Stimulated activated CD4-positive, alpha-beta T cell treated with anti-CD3 and anti-CD28 coated beads, TNF-alpha, amount 100 ng/mL, for 4 hours (primary cell): ENCODE results near the gene RPL35.

Experiments used
- DNase-seq, 3 experiments: peaks; one replicate each; pipeline ENCODE4 v3.0.0-alpha.2; 2020; ENCODE audit warnings: low read depth in 3 of 3

Gene RPL35

DNA sequence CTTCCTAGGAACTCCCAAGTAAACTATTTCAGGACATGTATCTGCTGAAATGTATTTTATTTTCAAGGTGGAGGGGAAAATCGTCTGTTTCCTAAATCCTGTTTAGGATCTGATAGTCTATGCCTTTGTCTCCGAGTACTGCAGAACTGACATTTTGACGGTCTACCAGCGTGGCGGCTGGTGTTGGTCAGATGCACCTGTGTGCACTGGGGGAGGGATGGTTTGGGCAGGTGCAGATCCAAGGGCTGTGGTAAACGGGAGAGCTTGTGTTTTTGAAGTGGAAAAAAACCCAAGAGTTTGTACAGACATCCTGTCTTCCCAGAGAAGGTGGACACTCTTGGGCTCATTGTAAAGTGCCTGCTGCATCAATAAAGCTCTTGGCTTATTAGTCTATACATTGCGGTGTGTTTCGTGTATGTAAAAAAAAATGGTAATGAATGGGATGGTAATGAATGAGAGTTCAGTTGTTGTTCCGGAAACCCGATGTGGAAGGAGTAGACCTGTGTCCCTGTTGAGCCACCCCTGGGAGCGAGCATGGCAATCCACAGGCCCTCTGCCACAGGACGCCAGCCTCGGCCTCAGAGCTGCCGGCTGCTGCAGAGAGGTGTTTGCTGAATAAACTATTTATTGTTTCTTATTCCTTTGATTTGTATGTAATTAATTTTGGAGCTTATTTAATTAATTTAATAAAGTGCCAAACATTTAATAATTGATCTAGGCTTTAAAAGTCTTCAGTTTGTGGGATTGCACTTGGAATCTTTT is 15.4 kb upstream of the RPL35 start:
- no peak for DNase-seq

DNA sequence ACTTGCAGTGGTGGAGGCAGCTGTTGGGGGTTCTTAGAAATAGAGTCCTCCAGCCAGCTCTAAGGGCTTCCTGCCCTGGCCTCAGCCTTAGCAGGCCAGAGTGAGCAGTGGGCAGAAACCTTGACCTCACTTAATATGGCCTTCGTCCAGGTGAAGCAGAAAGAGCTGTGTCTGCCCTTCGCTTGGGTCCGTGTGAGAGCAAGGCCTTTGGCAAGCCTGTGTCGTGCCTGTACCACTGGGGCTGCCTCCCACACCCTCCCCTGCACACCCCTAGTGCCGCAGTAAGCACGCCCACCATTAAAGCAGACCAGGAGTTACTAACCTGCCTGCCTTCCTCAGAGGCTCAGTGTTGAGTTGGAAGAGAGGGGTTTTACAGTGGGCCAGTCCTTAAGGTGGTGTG is 13.7 kb upstream of the RPL35 start:
- no peak for DNase-seq

DNA sequence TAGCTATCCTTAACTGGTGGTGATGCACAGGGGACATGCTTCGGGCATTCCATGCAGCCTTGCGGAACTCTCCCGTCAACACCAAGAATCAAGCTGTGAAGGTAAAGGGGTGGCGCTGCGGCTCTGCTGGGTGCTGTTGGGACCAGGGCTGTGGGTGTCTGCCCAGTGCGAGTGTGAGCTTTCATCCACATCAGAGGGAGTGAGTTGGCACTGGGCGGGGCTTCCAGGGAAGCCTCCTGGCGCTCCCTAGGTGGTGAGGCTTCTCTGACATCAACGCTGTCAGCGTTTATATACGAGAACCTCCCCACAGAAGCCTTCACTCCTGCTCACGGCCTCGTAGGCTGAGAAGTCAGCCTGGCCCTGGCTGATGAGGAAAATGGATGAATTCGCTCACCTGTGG is 11.9 kb upstream of the RPL35 start:
- no peak for DNase-seq

DNA sequence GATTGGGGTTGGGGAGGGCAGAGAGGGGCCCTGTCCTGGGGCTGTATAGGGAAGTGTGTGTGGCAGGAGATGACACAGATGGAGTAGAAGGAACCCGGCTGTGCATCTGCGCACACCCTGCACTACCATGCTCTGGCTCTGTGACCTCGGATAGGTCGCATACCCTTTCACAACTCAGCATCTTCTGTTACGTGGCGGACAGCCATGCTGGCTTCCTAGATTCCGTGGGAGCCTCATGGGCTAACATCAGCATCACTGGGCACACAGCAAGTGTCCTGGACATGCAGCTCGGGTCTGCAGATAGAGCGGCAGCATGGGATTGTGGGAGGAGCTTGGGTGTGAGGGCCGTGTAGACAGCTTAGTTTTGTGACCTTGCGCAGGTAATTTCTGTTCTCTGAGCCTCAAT is 9.4 kb upstream of the RPL35 start:
- no peak for DNase-seq

DNA sequence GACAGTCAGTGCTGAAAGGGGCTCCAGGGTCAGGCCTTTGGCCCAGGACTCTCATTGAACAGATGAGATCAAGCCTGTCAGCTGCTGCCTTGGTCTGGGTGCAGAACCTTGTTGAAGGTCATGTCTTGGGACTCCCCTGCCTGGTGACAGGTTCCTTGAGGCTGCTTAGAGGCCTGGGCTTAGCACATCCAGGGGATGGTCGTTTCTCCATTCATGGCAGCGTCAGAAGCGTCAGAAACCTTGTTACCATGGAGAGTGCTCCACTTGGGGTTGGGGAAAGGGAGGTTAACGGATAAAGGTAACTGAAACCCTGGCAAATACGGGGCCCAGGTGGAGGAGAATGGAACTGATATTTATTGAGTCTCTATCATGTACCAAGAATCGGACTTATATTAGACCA is 9.0 kb upstream of the RPL35 start:
- DNase-seq, result no peak

DNA sequence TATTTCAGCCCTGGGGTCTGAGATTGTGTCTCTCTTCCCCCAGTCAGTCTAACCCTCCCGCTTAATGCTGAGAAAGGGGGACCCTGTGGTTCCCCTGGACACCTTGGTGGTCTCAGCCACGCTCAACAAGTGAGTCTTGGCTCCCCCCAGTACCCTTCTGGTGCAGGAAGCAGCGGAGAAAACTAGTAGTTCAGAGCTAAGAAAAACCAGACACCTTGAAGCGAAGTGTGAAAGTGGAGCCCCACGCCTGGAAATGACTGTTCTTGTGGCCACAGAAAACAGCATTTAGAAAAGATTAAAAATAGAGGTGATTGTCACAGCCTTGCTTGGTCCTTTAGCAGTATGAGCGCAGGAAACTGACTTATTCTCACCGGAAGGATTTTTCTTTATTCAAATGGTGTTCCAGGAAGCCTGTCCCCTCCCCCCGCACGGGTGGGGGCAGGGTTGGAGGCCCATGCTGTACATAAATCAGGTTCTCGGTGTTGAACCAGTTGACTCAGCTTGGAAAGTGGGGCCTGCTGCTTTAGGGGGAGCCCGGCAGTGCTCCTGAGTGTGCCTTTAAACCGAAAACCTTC is 8.3 kb upstream of the RPL35 start:
- DNase-seq, result peak; percentile 78 to 83 (median 78)

DNA sequence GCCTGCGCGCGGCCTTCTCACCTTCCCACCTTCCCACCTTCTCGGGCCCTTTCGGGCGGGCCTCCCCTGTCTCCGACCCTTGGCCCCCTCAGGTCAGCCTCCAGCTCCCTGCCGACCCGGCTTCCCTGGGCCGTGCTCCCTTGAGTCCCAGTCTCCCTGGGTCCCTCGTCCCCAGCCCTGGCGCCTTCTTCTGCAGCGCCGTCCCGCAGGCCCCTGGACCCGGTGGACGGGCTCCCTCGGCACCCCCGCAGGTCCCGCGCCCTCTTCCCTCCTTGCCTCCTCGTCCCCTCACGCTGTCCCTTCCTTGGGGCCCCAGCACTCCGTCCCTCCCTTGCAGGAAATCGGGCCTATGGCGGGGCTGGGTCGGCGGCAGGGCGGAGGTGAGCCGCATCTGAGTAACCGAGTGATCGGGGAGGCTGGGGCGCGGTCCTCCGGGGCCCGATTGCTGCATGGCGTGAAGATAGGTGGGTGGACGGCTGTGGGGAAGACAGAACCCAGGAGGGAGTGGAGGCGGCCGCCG is 7.8 kb upstream of the RPL35 start:
- DNase-seq, result peak in 1 of 3 experiments; percentile 22

DNA sequence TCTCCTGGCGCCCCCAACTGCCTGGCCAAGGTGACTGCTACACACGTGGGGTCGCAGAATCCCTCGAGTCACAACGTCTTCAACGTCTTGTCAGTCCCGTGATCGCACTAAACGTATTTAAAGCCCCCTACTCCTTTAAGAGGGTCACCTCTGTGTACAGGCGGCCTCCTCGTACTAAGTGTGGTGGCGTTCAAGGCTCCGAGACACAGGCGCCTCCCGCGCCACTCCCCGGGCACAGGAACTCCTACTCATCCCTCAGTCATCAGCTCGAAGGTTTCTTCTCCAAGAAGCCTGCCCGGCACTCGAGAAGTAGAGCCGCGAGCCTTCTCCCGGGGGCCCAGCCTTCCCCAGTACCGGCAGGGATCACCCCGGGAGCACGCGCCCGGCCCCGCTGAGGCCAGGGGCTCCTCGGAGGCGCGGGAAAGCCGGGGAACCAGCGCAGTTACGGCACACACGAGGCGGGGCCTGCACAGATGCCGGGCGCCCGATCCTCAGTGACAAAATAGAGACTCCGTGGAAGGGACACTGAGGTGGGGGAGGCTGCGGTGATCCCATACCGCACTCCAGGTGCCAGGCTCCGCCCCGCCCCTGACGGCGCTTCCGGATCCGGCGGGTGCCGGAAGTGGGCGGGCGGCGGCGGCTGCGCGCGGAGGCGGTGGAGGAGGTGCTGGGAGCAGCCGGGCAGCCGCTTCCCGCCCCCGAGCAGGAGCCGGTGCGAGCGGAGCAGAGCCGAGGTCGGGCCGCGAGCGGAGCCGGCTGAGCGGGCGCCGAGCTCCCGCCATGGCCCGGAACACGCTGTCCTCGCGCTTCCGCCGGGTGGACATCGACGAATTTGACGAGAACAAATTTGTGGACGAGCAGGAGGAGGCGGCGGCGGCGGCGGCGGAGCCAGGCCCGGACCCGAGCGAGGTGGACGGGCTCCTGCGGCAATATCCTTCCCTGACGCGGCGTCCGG is 7.0 kb upstream of the RPL35 start:
- DNase-seq, result peak; percentile 89 to 92 (median 89)

DNA sequence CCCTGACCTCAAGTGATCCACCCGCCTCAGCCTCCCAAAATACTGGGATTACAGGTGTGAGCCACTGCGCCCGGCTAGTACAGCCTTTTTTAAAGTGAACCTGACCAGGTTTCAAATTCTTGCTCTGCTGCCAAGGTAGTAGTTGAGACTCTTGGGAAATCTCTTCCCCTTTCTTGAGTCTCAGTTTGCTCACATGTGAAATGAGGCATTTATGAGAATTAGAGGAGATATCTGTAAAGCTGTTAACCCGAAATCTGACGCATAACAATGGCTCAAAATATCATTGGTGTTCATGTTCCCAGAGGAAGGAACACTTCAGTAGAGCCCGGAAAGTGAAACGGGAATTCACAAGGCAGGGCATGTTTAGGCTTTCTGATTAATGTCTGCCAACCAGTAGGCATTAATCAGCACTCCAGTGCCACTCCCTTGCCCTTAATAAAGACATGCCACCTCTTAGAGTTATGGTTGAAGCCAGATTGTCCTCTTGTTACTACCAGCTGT is 1.7 kb upstream of the RPL35 start:
- no peak for DNase-seq

DNA sequence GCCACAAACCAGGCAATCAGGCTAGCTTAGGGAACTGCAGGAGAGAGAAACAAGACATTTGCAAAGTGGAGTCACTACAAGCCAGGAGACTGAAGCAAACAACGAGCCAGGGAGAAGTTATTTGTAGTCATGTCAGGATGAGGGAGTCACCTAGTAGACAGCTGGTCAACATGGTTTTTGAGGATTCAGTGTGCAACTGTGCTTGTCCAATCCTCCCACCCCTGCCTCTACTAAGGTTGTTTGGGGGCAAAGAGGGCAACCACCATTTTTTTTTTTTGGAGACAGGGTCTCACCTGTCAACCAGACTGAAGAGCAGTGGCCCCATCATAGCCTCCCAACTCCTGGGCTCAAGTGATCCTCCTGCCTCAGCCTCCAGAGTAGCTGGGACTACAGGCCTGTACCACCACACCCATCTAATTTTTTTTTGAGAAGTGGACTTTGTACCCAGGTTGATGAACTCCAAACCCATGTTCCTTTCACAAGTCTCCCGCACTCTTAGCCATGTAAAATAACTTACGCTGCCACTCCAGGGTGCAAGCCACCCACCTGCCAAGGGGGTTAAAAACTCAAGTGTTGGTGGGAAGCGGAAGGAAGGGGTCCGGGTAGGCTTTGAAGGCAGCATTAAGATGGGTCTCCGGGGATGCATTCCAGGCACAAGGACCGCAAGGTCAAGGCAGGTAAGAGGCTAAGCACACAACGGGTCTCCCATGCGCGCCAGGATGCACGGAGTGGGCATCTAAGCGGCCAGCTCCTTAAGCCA is 995 bp downstream of the RPL35 start:
- DNase-seq, result no peak

DNA sequence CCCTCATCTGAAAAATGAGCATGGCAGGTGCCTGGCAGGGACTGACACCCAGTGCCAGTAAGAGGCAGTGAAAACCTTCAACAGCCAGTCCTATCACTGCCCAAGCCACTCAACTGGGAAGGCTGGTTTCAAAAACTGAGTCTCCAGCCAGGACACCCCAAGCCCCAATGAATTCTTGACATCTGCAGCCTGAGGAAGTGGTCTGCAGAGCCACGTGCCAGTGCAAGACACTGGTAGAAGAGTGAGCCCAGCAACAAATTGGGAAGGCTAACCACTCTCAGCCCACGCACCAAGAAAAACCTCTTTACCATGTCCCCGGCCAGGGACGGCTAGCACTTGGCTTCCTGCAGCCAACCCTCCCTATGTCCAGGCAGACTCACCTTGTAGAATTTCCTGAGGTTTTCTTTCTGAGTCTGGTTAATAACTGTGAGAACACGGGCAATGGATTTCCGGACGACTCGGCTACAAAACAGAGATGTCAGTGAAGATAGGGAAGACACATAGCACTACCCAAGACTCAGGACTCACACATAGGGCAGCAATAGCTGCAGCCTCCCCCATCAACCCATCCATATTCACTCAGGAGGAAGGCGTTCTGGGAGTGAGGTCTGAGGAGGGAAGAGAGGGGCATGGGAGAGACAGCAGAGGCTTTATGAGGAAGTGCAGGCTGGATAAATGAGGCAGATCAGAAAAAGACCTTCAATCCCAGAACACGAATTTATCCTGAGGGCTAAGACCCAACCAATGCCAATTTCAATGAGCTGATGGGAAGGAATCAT is 1.8 kb downstream of the RPL35 start:
- DNase-seq, result no peak

DNA sequence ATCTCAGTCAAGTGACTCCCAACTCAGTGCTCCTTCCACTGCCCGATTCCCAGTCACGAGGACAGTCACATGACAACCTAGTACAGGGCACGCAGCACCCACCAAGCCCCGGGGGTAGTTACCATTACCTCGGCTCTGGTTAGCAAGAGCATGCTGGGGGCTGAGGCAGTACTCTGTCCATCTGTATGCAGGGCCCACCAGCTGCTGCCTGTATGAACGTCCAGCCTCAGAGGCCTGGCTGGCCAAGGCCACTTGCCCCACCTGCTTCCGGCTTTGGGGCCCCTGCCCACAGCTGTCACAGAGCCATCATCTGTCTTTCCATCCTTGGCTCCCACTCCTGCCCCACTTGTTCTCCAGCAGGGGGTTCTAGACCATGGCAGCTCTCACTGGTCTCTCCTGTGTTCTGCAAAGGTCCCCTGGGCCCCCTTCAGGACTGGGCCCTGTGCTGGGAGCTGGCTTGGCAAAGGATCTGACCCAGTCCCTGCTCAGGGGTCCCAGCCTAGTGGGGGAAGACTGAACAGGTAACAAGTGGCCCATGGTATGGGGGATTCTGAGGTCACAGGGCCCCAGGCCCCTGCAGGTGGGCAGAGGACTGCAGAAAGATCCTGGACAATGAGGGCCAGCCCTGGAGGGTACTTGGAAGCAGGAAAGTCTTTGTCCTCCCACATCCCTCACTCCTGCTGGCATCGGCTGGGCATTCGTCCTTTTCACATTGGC is 3.3 kb downstream of the RPL35 start:
- no peak for DNase-seq

DNA sequence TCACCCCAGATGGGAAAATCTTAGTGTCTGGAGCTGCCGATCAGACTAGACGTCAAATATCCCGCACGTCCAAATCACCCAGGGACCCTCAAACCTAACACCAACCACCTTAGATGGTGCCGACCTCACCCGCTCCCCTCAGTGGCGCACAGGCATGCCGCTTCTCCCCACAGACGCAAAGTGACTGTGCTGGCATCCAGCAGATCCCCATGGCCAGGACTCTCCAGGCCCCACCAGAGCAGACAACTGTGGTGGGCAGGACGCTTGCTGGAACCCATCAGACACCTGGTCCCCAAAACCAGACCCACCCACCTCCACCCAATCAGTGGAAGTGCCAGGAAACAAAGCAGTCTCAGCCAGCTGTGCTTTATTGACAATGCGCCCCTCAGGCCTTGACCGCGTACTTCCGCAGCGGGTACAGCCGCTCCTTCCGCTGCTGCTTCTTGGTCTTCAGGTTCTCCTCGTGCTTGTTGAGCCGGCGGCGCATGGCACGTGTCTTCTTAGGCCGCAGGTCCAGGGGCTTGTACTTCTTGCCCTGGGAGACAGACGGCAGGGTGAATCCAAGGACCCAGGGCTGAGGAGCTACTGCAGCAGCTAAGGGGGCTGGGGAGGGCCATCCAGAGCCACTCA is 4.1 kb downstream of the RPL35 start:
- DNase-seq, result no peak

DNA sequence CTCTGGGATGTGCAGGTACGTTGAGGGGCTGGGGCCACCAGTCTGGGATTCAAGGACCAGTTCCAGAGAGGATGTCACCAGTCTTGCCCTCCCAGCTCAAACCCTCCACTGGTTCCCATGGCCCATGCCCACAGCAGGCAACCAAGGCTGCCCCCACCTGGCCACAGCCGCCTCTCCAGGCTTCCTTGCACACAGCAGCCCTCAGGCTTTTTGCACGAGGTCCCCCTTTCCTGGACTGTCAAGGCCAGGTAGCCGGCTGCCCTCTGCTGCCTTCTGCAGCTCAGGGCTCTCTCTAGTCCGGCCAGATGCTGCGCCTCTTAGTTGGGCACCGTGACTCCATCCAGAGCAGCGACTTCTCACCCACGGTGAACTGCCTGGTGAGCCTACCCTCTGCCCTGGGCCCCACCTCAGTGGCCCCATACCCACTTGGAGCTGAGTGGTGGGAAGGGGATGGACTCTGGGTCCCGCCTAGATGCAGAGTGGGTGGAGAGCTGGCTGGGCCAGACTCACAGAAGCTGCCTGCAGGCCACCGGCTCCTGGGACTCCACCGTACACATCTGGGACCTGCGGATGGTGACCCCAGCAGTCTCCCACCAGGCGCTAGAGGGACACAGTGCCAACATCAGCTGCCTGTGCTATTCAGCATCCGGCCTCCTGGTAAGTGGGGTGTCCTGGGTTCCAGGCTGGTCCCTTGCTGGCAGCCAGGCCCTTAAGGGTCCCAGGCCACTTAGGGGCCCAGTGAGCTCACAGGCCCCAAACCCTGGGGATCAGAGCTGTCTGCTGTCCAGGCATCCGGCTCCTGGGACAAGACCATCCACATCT is 5.6 kb downstream of the RPL35 start:
- DNase-seq, result no peak

DNA sequence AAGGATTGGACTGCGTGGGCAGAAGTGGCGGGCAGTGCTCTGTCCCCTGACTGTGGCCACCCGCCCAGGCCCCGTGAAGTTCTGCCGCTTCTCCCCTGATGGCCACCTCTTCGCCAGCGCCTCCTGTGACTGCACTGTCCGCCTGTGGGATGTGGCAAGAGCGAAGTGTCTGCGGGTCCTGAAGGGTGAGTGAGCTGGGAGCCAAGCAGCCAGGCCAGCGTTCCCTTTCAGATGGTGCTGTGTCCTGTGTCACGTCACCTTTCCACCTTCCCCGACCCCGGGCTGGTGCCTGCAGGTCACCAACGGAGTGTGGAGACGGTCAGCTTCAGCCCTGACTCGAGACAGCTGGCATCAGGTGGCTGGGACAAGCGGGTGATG is 6.2 kb downstream of the RPL35 start:
- no peak for DNase-seq

DNA sequence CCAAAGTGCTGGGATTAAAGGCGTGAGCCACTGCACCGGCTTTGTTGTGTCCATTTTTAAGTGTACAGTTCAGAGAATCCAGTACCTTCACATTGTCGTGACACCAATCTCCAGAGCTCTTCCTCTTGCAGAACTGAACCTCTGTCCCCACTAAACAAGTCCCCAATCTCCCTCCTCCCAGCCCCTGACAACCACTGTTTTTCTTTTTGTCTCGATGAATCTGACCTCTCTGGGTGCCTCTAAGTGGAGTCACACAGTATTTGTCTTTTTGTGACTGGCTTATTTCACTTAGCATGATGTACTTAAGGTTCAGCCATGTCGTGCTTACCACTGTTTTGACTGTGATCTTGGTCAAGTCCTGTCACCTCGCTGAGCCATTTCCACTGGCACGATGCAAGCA is 6.9 kb downstream of the RPL35 start:
- no peak for DNase-seq

DNA sequence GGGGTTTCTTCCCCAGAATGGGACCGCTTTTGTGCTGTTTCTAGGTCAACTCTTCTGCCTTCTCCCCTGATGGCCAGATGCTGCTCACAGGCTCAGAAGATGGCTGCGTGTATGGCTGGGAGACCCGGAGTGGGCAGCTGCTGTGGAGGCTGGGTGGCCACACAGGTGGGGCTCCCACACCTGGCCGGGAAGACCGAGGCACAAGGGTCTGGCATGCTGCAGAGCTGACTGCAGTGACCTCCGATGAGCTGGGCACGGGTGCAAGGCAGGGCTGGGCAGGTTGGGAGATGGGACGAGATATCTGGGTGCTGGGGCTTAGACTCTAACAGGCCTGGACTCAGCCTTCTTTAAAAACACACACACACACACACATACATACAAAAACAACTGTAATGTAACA is 7.6 kb downstream of the RPL35 start:
- DNase-seq, result no peak

DNA sequence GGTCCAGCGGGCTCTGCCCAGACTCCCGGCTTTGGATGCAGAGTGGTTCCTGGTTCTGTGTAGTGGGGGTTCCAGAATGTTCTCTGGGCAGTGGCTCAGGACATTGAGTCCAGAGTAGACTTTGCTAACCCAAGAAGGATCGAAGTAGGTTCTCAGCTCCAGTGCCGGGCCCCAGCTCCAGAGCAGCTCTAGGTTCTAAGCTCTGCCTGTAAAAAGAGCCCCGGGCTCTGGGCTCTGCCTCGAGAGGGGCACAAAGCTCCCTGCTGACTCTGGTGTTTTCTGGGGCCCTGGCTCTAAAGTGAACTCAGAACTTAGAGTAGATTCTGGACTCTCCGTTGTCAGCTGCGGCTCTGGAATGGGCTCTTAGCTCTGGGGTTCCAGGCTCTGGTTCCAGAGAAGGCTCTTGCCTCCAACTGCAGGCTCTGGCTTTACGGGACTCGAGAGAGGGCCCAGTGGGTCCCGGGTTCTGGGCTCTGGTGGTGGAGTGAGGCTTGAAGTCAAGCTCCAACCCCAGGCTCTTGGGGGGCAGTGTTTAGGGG is 8.1 kb downstream of the RPL35 start:
- DNase-seq, result no peak
